GM18861 (cell line): ENCODE results near the gene EARS2.

Experiments used
- ATAC-seq: cut with Tn5 transposase; IDR thresholded peaks from one replicate; pipeline ENCODE4 v1.9.1; 2021; ENCODE audit not compliant: unreplicated experiment

EARS2 gene

GRCh38 chr16:23508589-23509440 is 48.3 kb downstream of the EARS2 start:
- no peak for ATAC-seq

- ATAC-seq, result no peak
These were observed 50.5 kb downstream of the EARS2 start for GRCh38 chr16:23506606-23506994.

GRCh38 chr16:23505671-23506605 is 51.2 kb downstream of the EARS2 start:
- ATAC-seq, result no peak

- ATAC-seq, result no peak
These were observed 51.9 kb downstream of the EARS2 start for GRCh38 chr16:23505180-23505665.

DNA sequence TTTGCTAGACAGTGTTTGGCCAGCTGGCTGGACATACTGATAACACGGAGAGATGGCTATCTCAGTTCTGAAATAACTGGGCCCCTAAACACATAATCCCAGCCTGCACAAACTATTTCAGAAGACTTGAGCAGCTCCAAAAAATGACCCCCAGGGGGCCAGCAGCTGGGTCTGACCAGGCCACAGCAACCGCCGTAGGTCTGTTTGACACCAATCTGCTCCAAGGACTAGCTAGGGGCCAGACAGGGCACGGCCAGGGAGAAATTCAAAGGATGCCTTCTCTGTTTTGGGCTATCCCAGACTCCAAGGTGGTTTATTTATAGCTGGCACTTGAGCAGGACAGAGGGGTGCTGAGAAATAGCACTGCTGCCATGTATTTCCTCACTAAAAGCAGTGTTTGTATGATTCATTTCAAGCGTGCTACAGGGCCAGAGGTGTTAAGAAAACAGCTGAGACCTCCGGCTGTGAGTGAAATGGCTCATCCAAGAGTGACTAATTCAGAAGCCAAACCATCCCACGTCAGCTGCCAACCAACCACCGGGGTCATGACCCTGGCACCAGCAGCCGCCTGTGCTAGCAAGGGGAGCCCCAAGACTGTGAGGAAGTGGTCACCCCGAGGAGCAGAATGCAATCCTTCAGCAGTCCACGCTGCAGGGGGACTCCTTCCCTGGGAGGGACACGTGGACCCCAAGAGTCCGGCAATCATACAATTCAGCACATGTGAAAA is 52.5 kb downstream of the EARS2 start:
- ATAC-seq, result peak; percentile 56

DNA sequence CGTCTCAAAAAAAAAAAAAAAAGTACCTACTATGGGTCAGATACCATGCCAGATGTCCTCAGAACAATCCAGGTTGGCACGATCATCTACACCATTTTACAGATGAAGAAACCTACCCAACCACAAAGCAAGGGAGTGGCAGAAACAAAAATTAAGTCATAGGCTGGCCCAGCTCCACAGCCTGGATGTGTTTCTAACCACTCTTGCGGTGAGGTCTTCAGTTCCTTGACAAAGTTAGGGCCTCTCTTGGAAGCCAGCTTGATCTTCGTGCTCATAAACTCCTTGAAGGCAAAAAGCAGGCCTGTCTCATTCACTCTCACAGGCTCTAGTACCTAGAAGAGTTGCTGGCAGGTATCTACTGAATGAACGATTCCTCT is 53.1 kb downstream of the EARS2 start:
- no peak for ATAC-seq

- no peak for ATAC-seq
These were observed 54.7 kb downstream of the EARS2 start for GRCh38 chr16:23502466-23502865.

DNA sequence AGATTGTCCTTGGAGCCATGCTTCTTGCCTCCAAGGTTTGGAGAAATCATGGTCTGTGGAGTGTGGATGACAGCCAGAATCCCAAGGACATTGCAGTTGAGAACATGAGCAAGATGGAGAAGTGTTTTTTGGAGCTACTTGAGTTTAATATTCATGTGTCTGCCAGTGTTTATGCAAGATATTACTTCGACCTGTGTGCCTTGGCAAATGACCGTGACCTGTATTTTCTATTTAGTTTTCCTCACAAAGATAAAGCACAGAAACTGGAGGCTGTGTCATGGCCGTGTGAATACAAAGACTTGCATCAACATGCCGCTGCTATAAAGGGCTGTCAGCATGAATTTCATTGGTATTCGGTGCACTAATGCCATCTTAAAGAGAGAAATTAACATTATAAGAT is 55.9 kb downstream of the EARS2 start:
- no peak for ATAC-seq

GRCh38 chr16:23500862-23501225 is 56.3 kb downstream of the EARS2 start:
- no peak for ATAC-seq

- no peak for ATAC-seq
These were observed 56.8 kb downstream of the EARS2 start for GRCh38 chr16:23500212-23500861.

DNA sequence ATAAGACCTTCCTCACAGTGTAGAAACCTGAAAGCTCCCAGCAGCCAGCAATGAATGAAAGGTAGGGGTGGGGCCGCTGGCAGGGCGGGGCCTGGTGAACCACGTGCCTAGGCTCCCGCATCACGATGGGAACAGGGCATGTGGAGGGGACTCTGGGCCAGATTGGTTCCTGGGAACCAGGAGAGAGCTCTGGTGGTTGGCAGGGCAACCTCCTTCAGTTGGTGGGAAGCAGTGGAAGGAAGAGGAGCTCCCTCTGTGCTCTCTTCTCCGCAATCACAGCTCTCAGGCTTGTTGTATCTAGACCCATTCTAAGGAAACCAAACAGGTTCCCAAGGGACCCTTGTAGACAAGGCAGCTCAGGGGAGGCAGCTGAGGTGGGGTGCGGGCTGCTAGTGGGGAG is 57.3 kb downstream of the EARS2 start:
- ATAC-seq, result no peak

DNA sequence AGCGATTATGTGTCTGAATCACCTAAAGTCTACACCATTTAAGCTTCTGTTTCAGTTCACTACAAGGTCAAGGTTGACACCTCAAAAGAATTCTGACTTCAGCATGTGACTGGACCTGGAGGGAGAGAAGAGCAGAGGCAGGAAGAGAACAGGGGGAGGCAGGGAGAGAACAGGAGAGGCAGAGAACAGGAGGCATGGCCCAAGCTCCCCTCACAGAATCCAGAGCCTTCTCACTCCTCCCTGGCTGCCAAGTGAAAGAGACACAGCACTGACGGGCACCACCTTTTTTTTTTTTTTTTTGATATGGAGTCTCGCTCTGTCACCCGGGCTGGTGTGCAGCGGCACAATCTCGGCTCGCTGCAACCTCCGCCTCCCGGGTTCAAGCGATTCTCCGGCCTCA is 58.3 kb downstream of the EARS2 start:
- no peak for ATAC-seq

DNA sequence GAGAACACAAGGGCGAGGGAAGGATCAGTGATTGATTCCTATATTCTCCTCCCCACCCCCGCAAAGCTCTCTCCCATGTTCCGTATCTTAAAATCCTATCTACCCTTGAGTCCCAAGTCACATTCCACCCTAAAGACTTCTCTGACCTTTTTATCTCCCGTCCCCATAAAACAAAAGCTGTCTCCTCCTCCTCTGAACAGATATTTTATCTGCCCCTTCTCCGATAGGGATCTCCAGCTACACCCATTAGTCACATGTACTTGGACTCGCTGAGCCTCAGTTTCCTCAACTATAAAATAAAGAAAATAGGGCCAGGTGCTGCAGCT is 59.6 kb downstream of the EARS2 start:
- no peak for ATAC-seq

- no peak for ATAC-seq
These were observed 60.2 kb downstream of the EARS2 start for GRCh38 chr16:23496821-23497542.

DNA sequence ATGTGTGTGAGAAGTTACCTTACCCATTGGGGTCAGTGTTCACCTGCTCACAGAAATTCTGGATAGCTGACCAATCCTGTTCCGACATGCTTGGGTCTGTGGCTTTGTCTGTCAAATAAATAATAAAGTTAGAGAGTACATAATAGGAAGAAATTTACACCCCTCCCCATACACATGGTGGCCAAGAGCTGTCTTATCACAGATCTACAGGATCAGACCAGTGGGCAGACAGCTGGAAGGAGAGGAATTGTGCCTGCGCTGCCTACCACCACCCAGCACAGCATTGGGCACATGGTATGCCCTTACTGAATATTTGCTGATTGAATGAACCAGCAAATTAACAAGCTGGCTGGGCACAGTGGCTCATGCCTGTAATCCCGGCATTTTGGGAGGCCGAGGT is 61.5 kb downstream of the EARS2 start:
- no peak for ATAC-seq

GRCh38 chr16:23494188-23494587 is 63.0 kb downstream of the EARS2 start:
- ATAC-seq, result no peak

DNA sequence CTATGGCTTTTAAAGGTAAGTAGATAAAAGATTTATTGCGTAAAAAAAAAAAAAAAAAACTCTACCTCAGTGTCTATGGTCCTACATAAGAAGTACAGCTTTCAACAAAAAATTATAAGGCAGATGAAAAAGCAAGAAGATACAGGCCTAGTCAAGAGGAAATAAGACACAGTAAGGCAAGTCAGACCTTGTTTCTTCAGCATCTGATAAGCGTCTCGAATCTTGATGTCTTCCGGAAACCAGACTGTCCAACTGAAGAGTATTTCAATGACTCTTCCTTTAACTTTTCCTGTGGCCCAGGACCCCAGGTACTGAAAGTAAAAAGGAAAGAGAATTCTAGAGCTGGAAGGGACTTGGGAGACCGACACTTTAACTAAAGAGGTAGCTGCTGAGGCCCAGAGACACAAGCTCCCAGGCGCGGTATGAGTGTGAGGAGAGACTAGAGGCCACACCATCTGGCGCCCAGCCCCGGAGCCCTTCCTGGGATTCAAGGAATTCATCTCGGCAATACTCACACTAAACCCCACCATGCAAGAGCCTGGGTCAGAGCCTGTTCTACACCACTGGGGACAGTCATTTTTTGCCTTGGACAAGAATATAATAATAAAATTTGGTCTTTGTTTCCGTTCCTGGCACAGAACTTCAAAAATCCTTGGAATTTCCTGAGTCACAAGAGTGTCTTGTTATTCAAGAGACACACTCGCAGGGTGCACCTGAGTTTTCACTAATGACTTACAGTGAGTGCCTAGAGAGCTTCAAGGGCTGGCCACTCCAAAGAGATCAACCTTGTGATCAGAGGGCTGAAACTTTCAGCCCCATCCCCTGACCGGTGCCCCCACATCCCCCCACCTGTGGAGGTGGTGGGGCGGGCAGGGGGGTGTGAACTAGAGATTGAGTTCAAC is 65.4 kb downstream of the EARS2 start:
- ATAC-seq, result no peak

DNA sequence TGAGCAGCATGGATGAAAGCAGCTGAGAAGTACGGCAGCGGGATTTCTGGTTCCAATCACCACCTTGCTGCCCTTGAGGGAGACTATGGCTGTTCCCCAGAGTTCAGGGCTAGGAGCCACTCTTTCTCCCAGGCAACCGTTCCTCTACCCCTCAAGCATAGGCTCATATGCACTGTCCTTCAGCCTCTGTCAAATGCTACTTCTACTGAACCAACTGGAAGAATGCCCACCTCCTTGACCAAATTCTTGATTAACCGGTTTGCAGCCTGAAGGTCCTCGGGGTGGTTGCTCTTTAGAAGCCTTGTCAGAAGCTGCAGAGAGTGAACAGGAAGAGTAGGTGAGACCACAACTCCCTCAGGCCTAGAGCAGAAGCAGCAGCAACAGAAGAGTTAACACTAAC is 70.7 kb downstream of the EARS2 start:
- ATAC-seq, result no peak

GRCh38 chr16:23485841-23486240 is 71.3 kb downstream of the EARS2 start:
- no peak for ATAC-seq
